Mucosa of stomach (tissue), 1 donor: ENCODE results near the gene USP15.
A peak's percentile ranks its signal among the peaks of the same experiment; 100 is the strongest.

ENCODE experiments used
- H3K27me3 ChIP-seq: one replicate; pipeline ENCODE4 v1.7.0; 2013; ENCODE audit warnings: mild to moderate bottlenecking, low read length; ENCODE audit not compliant: control insufficient read depth, insufficient read depth
- H3K36me3 ChIP-seq: one replicate; pipeline ENCODE4 v1.7.0; 2013; ENCODE audit warnings: low read length; ENCODE audit not compliant: control insufficient read depth, insufficient read depth
- H3K4me1 ChIP-seq: one replicate; pipeline ENCODE4 v1.7.0; 2013; ENCODE audit warnings: mild to moderate bottlenecking, low read length; ENCODE audit not compliant: control insufficient read depth, insufficient read depth
- H3K4me3 ChIP-seq: one replicate; pipeline ENCODE4 v1.7.0; 2013; ENCODE audit warnings: low read length
- H3K9ac ChIP-seq: one replicate; pipeline ENCODE4 v1.7.0; 2013; ENCODE audit warnings: mild to moderate bottlenecking, low read length, moderate library complexity
- H3K9me3 ChIP-seq: one replicate; pipeline ENCODE4 v1.7.0; 2013; ENCODE audit warnings: mild to moderate bottlenecking, low read length, moderate library complexity; ENCODE audit not compliant: control insufficient read depth
- donor health status: Pancreatic carcinoma.

Gene USP15

GRCh38 chr12:62259993-62260732 lies at the start of gene USP15:
USP15 (plus strand) TSS chr12:62260404; CDS start chr12:62260415, 11 bp downstream.
- Histone ChIP-seq H3K9ac (peak within 1 kb of the TSS; percentile 89), H3K4me1 (peaks cover 4% of the 10 kb centered on the region), H3K9me3 (no peaks in the 10 kb centered on the region), H3K4me3 (peak within 1 kb of the TSS; percentile 98), H3K36me3 (no peaks in the 10 kb centered on the region), H3K27me3 (no peaks in the 10 kb centered on the region)

GRCh38 chr12:62210422-62210821 lies 49.8 kb upstream of the USP15 start:
- Histone ChIP-seq H3K27me3 (no peaks in the 10 kb centered on the region), H3K4me3 (no peak overlapping the region), H3K36me3 (no peaks in the 10 kb centered on the region), H3K9ac (no peak overlapping the region), H3K9me3 (no peaks in the 10 kb centered on the region), H3K4me1 (no peaks in the 10 kb centered on the region)

- no peaks in the 10 kb centered on the region for H3K4me1 ChIP-seq
- no peaks in the 10 kb centered on the region for H3K9me3 ChIP-seq
- no peak overlapping the region for H3K4me3 ChIP-seq
- no peaks in the 10 kb centered on the region for H3K27me3 ChIP-seq
- H3K36me3 ChIP-seq, result no peaks in the 10 kb centered on the region
- no peak overlapping the region for H3K9ac ChIP-seq
Observed at GRCh38 chr12:62211510-62211909, 48.7 kb upstream of the USP15 start.

DNA sequence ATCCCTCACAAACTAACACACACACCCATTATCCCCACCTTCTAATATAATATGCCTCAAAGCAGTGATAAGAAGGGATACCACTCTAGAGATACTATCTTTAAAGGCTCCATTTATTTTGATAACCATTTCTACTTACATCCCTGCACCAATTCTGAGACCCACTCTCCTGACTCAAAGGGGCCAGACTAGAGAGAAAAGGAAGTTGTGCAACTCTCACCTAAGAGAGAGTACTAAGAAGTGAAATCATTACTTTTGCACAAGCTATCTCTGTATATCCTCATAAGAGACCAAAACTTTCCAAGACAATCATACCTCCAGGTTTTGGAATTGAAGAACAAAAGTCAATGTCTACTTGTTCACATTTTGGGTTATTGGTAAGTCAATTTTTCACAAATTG lies 45.4 kb upstream of the USP15 start:
- Histone ChIP-seq H3K27me3 (no peaks in the 10 kb centered on the region), H3K9ac (no peak overlapping the region), H3K4me1 (no peaks in the 10 kb centered on the region), H3K36me3 (no peaks in the 10 kb centered on the region), H3K4me3 (no peak overlapping the region), H3K9me3 (no peaks in the 10 kb centered on the region)

GRCh38 chr12:62215506-62215905 lies 44.7 kb upstream of the USP15 start:
- H3K27me3 ChIP-seq, result no peaks in the 10 kb centered on the region
- H3K4me1 ChIP-seq, result no peaks in the 10 kb centered on the region
- H3K4me3 ChIP-seq, result no peak overlapping the region
- no peaks in the 10 kb centered on the region for H3K36me3 ChIP-seq
- H3K9me3 ChIP-seq, result no peaks in the 10 kb centered on the region
- no peak overlapping the region for H3K9ac ChIP-seq

GRCh38 chr12:62217466-62218194 lies 42.6 kb upstream of the USP15 start:
- no peaks in the 10 kb centered on the region for H3K36me3 ChIP-seq
- no peaks in the 10 kb centered on the region for H3K4me1 ChIP-seq
- H3K9me3 ChIP-seq, result no peaks in the 10 kb centered on the region
- no peaks in the 10 kb centered on the region for H3K27me3 ChIP-seq
- no peak overlapping the region for H3K4me3 ChIP-seq
- H3K9ac ChIP-seq, result no peak overlapping the region

DNA sequence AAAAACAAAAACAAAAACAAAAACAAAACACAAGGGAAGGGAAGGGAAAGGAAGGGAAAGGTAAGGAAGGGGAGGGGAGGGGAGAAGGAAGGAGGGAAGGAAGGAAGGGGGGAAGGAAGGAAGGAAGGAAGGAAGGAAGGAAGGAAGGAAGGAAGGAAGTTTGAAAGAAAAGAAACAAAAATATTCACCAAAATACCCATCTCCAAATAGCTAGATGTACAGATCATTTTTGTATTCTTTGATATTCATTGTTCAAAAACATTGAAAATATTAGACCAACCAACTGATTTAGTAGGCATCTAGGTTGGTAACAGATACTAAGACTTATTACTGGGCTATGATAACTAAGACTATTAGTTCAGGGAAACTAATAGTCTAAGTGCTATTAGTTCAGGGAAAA lies 39.1 kb upstream of the USP15 start:
- no peaks in the 10 kb centered on the region for H3K4me1 ChIP-seq
- no peaks in the 10 kb centered on the region for H3K9me3 ChIP-seq
- no peaks in the 10 kb centered on the region for H3K36me3 ChIP-seq
- no peaks in the 10 kb centered on the region for H3K27me3 ChIP-seq
- H3K4me3 ChIP-seq, result no peak overlapping the region
- no peak overlapping the region for H3K9ac ChIP-seq

DNA sequence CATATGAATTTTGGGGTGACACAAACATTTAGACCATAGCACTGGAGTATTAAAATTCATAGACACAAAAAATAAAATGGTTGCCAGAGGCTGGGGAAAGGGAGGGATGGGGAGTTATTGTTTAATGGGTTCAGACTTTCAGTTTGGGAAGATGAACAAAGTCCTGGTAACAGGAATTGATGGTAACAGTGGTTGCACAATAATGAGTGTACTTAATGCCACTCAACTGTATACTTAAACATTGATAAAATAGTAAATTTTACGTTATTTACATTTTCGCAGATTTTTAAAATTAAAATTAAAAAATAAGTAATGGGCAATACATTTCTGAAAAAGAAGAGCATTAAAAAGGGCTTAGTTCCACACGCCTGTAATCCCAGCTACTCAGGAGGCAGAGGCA lies 35.6 kb upstream of the USP15 start:
- Histone ChIP-seq H3K27me3 (no peaks in the 10 kb centered on the region), H3K9me3 (no peaks in the 10 kb centered on the region), H3K36me3 (no peaks in the 10 kb centered on the region), H3K4me1 (no peaks in the 10 kb centered on the region), H3K9ac (no peak overlapping the region), H3K4me3 (no peak overlapping the region)

- H3K4me3 ChIP-seq, result no peak overlapping the region
- no peaks in the 10 kb centered on the region for H3K36me3 ChIP-seq
- no peaks in the 10 kb centered on the region for H3K27me3 ChIP-seq
- H3K9me3 ChIP-seq, result no peaks in the 10 kb centered on the region
- H3K9ac ChIP-seq, result no peak overlapping the region
- no peaks in the 10 kb centered on the region for H3K4me1 ChIP-seq
Observed at GRCh38 chr12:62227091-62227490, 33.1 kb upstream of the USP15 start.

DNA sequence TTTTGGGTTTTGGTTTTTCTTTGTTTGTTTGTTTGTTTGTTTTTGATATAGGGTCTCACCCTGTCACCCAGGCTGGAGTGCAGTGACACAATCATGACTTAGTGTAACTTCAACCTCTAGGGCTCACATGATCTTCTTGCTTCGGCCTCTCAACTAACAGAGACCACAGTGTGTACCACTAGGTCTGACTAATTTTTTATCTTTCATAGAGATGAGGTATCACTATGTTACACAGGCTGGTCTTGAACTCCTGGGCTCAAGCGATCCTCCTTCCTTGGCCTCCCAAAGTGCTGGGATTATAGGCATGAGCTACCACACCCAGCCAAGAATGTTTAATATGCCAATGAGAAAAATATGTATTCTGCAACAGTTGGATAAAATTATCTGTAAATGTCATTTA lies 29.6 kb upstream of the USP15 start:
- Histone ChIP-seq H3K9me3 (no peaks in the 10 kb centered on the region), H3K4me3 (no peak overlapping the region), H3K9ac (no peak overlapping the region), H3K4me1 (no peaks in the 10 kb centered on the region), H3K27me3 (no peaks in the 10 kb centered on the region), H3K36me3 (no peaks in the 10 kb centered on the region)

GRCh38 chr12:62232143-62232729 lies 28.0 kb upstream of the USP15 start:
- no peaks in the 10 kb centered on the region for H3K27me3 ChIP-seq
- no peak overlapping the region for H3K9ac ChIP-seq
- H3K4me3 ChIP-seq, result no peak overlapping the region
- H3K9me3 ChIP-seq, result no peaks in the 10 kb centered on the region
- H3K36me3 ChIP-seq, result no peaks in the 10 kb centered on the region
- H3K4me1 ChIP-seq, result no peaks in the 10 kb centered on the region

GRCh38 chr12:62233805-62234204 lies 26.4 kb upstream of the USP15 start:
- Histone ChIP-seq H3K4me1 (no peaks in the 10 kb centered on the region), H3K9me3 (no peaks in the 10 kb centered on the region), H3K4me3 (no peak overlapping the region), H3K9ac (no peak overlapping the region), H3K36me3 (no peaks in the 10 kb centered on the region), H3K27me3 (no peaks in the 10 kb centered on the region)
